ENCODE results near the gene PBOV1.

DNA sequence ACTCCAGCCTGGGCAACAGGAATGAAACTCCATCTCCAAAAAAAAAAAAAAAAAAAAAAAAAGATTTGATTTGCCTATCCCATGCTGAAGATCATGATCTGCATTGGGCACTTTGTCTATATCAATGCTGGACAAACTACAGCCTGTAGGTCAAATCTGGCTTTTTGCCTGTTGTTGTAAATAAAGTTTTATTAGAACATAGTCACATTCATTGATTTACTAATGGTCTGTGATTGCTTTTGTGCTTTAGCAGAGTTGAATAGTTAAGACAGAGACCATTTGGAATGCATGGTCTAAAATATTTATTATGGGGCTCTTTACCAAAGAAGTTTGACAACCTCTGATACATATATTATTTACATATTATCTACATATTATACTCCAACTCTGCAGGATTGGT lies 14.0 kb downstream of the PBOV1 start:
- TF ChIP-seq RAD21 (IDR thresholded peaks at IDR 0.05; ENCODE audit: low read depth) (no peak), NFIC (IDR thresholded peaks at IDR 0.05) (no peak), CEBPB (IDR thresholded peaks at IDR 0.05) (no peak), YY1 (IDR thresholded peaks at IDR 0.05; ENCODE audit: low read depth) (no peak), TCF12 (IDR thresholded peaks at IDR 0.05; ENCODE audit: low read depth) (no peak), EP300 (IDR thresholded peaks at IDR 0.05; ENCODE audit: borderline replicate concordance) (no peak), TAF1 (IDR thresholded peaks at IDR 0.05; ENCODE audit: low read depth) (no peak)
- TF ChIP-seq, protein P1, sequence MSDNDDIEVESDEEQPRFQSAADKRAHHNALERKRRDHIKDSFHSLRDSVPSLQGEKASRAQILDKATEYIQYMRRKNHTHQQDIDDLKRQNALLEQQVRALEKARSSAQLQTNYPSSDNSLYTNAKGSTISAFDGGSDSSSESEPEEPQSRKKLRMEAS (IDR thresholded peaks at IDR 0.05), result no peak
- TF ChIP-seq, protein P2, sequence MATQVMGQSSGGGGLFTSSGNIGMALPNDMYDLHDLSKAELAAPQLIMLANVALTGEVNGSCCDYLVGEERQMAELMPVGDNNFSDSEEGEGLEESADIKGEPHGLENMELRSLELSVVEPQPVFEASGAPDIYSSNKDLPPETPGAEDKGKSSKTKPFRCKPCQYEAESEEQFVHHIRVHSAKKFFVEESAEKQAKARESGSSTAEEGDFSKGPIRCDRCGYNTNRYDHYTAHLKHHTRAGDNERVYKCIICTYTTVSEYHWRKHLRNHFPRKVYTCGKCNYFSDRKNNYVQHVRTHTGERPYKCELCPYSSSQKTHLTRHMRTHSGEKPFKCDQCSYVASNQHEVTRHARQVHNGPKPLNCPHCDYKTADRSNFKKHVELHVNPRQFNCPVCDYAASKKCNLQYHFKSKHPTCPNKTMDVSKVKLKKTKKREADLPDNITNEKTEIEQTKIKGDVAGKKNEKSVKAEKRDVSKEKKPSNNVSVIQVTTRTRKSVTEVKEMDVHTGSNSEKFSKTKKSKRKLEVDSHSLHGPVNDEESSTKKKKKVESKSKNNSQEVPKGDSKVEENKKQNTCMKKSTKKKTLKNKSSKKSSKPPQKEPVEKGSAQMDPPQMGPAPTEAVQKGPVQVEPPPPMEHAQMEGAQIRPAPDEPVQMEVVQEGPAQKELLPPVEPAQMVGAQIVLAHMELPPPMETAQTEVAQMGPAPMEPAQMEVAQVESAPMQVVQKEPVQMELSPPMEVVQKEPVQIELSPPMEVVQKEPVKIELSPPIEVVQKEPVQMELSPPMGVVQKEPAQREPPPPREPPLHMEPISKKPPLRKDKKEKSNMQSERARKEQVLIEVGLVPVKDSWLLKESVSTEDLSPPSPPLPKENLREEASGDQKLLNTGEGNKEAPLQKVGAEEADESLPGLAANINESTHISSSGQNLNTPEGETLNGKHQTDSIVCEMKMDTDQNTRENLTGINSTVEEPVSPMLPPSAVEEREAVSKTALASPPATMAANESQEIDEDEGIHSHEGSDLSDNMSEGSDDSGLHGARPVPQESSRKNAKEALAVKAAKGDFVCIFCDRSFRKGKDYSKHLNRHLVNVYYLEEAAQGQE (IDR thresholded peaks at IDR 0.05; ENCODE audit: low read depth), result no peak
- TF ChIP-seq, protein P3, sequence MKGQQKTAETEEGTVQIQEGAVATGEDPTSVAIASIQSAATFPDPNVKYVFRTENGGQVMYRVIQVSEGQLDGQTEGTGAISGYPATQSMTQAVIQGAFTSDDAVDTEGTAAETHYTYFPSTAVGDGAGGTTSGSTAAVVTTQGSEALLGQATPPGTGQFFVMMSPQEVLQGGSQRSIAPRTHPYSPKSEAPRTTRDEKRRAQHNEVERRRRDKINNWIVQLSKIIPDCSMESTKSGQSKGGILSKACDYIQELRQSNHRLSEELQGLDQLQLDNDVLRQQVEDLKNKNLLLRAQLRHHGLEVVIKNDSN (IDR thresholded peaks at IDR 0.05), result no peak

All from Ishikawa (cell line).